Glutamatergic neuron (in vitro differentiated cells): ENCODE data around the gene MAMDC2. TPM values are rescaled to one million over a fixed set of nuclear protein-coding genes. Genes with fewer than 3 reads are reported as not detected.
"Not testable (repeated sequence)": the region's sequence is repeated elsewhere in the genome, so short reads cannot be mapped to it uniquely, and the experiment has no call there.

Experiments used
- DNase-seq: peaks from one replicate; pipeline ENCODE4 v3.0.0; 2022
- H3K27ac Mint-ChIP-seq: one replicate; pipeline ENCODE4 v1.8.0; 2020; ENCODE audit warnings: mild to moderate bottlenecking, mixed read lengths, inconsistent platforms; ENCODE audit not compliant: unreplicated experiment
- H3K27me3 Mint-ChIP-seq: one replicate; pipeline ENCODE4 v1.8.0; 2020; ENCODE audit warnings: mild to moderate bottlenecking, moderate library complexity, mixed read lengths, inconsistent platforms; ENCODE audit not compliant: unreplicated experiment
- H3K36me3 Mint-ChIP-seq: one replicate; pipeline ENCODE4 v1.8.0; 2020; ENCODE audit warnings: mild to moderate bottlenecking, mixed read lengths, inconsistent platforms; ENCODE audit not compliant: unreplicated experiment
- H3K4me1 Mint-ChIP-seq: one replicate; pipeline ENCODE4 v1.8.0; 2020; ENCODE audit warnings: mild to moderate bottlenecking, low read depth, mixed read lengths, inconsistent platforms; ENCODE audit not compliant: unreplicated experiment
- H3K4me3 Mint-ChIP-seq: one replicate; pipeline ENCODE4 v1.8.0; 2020; ENCODE audit warnings: mild to moderate bottlenecking, mixed read lengths, inconsistent platforms; ENCODE audit not compliant: unreplicated experiment
- H3K9me3 Mint-ChIP-seq: one replicate; pipeline ENCODE4 v1.8.0; 2020; ENCODE audit warnings: mild to moderate bottlenecking, moderate library complexity, mixed read lengths, inconsistent platforms; ENCODE audit not compliant: unreplicated experiment
- total RNA-seq: library from RNA; stranded (reverse); fragmentation: NEBNext Ultra II Directional; extraction: Animal tissue kit (Norgen Biotek cat#: 25700); gene quantifications from one replicate; pipeline ENCODE4 v1.2.1, GENCODE V29; 2021; ENCODE audit not compliant: unreplicated experiment
- TF ChIP-seq, protein P1 (sequence below): fragments of 200-600 bp; sonication (generic); IDR thresholded peaks from one replicate; pipeline ENCODE4 v1.5.0; 2021; ENCODE audit not compliant: partially characterized antibody, unreplicated experiment

The MAMDC2 gene
- total RNA-seq, 1 donor from 2014 or later: 0.22 TPM

- Mint-ChIP-seq H3K4me1 (peaks cover 3% of the 10 kb centered on the region), H3K27me3 (peaks cover under 1% of the 10 kb centered on the region), H3K36me3 (peaks cover 8% of the 10 kb centered on the region), H3K9me3 (peaks cover 6% of the 10 kb centered on the region), H3K27ac (no peak overlapping the region), H3K4me3 (no peak overlapping the region)
- no peak for DNase-seq
- TF ChIP-seq, protein P1, sequence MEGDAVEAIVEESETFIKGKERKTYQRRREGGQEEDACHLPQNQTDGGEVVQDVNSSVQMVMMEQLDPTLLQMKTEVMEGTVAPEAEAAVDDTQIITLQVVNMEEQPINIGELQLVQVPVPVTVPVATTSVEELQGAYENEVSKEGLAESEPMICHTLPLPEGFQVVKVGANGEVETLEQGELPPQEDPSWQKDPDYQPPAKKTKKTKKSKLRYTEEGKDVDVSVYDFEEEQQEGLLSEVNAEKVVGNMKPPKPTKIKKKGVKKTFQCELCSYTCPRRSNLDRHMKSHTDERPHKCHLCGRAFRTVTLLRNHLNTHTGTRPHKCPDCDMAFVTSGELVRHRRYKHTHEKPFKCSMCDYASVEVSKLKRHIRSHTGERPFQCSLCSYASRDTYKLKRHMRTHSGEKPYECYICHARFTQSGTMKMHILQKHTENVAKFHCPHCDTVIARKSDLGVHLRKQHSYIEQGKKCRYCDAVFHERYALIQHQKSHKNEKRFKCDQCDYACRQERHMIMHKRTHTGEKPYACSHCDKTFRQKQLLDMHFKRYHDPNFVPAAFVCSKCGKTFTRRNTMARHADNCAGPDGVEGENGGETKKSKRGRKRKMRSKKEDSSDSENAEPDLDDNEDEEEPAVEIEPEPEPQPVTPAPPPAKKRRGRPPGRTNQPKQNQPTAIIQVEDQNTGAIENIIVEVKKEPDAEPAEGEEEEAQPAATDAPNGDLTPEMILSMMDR: no peak
Measured at GRCh38 chr9:70177121-70177520, 133.5 kb downstream of the MAMDC2 start.

- Mint-ChIP-seq H3K4me3 (no peak overlapping the region), H3K27ac (no peak overlapping the region), H3K4me1 (no peaks in the 10 kb centered on the region), H3K9me3 (peaks cover 2% of the 10 kb centered on the region), H3K36me3 (no peaks in the 10 kb centered on the region), H3K27me3 (peaks cover 1% of the 10 kb centered on the region)
- no peak for DNase-seq
- TF ChIP-seq, protein P1: no peak
Measured at GRCh38 chr9:70192707-70193106, 149.1 kb downstream of the MAMDC2 start.

GRCh38 chr9:70195456-70195855 is 151.8 kb downstream of the MAMDC2 start:
- Mint-ChIP-seq H3K27me3 (peaks cover 1% of the 10 kb centered on the region), H3K4me3 (no peak overlapping the region), H3K4me1 (no peaks in the 10 kb centered on the region), H3K27ac (no peak overlapping the region), H3K9me3 (no peaks in the 10 kb centered on the region), H3K36me3 (no peaks in the 10 kb centered on the region)
- no peak for DNase-seq
- TF ChIP-seq, protein P1: no peak

- DNase-seq: no peak
- no peak overlapping the region for H3K27ac Mint-ChIP-seq
- no peaks in the 10 kb centered on the region for H3K36me3 Mint-ChIP-seq
- no peak overlapping the region for H3K4me3 Mint-ChIP-seq
- TF ChIP-seq, protein P1: no peak
- H3K27me3 Mint-ChIP-seq: peaks cover 1% of the 10 kb centered on the region
- no peaks in the 10 kb centered on the region for H3K4me1 Mint-ChIP-seq
- no peaks in the 10 kb centered on the region for H3K9me3 Mint-ChIP-seq
Measured at GRCh38 chr9:70197216-70198044, 153.8 kb downstream of the MAMDC2 start.

- H3K4me3 Mint-ChIP-seq, H3K4me1 Mint-ChIP-seq, H3K27ac Mint-ChIP-seq, H3K36me3 Mint-ChIP-seq, H3K9me3 Mint-ChIP-seq, H3K27me3 Mint-ChIP-seq, DNase-seq: not testable (repeated sequence)
Measured at GRCh38 chr9:70204743-70205142, 161.1 kb downstream of the MAMDC2 start.
